ENCODE measurements around the gene CD82. TPM values are rescaled to one million over a fixed set of nuclear protein-coding genes. Genes with fewer than 3 reads are reported as not detected.

The CD82 gene
- total and polyA plus RNA-seq, 2 of the 8 experiments (the other 6 are each of a cell fraction or from before 2014, with no cell fraction given), result 7.9 to 10.3 TPM

DNA sequence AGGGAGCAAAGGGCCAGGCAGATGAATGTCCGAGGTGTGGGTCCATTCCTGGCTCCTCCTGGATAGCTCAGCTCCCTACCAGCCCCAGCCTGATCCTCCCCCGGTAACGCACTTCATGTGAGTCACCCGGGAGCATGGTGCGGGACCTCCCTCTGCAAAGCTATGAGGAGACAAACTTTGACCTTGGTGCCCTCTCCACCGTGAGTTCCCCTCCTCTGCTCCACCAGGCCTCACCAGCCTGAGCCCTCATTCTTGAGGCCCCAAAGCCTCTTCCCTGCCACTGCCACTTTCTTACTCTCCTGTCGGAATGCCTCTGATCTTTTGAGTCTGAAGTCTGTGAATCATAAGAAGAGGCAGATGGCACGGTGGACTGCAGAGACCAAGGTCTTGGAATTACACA, 37.4 kb upstream of the CD82 start:
- Histone ChIP-seq H3K4ac (replicated peaks; ENCODE audit: insufficient read length, low read depth, low read length) (no peak overlapping the region), H2BK15ac (ENCODE audit: low read length) (no peak overlapping the region), H3K27ac (ENCODE audit: low read depth, low read length) (no peak overlapping the region), H3K4me1 (replicated peaks in 1 of 4; ENCODE audit: control insufficient read depth in 3 of 4, insufficient read depth in 4 of 4, low read length in 3 of 4) (peaks cover 0 to 7% (median 0%) of the 10 kb centered on the region in 4 experiments; a peak in 4 of 7 replicates), H4K5ac (ENCODE audit: insufficient read length, low read depth, low read length) (no peak overlapping the region), H2AK5ac (ENCODE audit: low read depth, low read length) (no peak overlapping the region), H3K36me3 (ENCODE audit: control insufficient read depth in 2 of 4, insufficient read depth in 4 of 4, low read length in 3 of 4) (no peaks in the 10 kb centered on the region), H2AFZ (ENCODE audit: low read length) (no peak overlapping the region), H2BK12ac (ENCODE audit: low read depth, low read length) (no peak overlapping the region; the same call in 1 of the 2 replicates), H4K8ac (ENCODE audit: extremely low read depth, insufficient read depth, low read length) (no peak overlapping the region), H2BK120ac (replicated peaks; ENCODE audit: low read depth, low read length) (no peak overlapping the region), H3K9me3 (ENCODE audit: insufficient read depth in 2 of 2, low read depth in 1 of 2, low read length in 1 of 2) (no peaks in the 10 kb centered on the region), H3K4me2 (ENCODE audit: insufficient read depth in 1 of 2, low read depth in 2 of 2, low read length in 2 of 2) (no peak overlapping the region), H3K4me3 (ENCODE audit: extremely low read depth in 1 of 4, insufficient read depth in 2 of 4, low read depth in 3 of 4, low read length in 4 of 4) (no peak overlapping the region), H2BK20ac (ENCODE audit: low read length) (no peak overlapping the region), H3K23me2 (ENCODE audit: low read depth, low read length) (no peaks in the 10 kb centered on the region), H3K79me2 (ENCODE audit: control insufficient read depth in 1 of 2, insufficient read depth in 2 of 2, low read length in 2 of 2) (no peaks in the 10 kb centered on the region), H3K14ac (ENCODE audit: insufficient read length) (no peak overlapping the region), H3K56ac (replicated peaks; ENCODE audit: insufficient read length, low read depth, low read length) (no peak overlapping the region), H2BK5ac (ENCODE audit: low read depth, low read length) (no peak overlapping the region), H3K27me3 (replicated peaks in 1 of 4; ENCODE audit: control insufficient read depth in 3 of 4, extremely low read depth in 1 of 4, insufficient read depth in 3 of 4, low read length in 3 of 4) (no peaks in the 10 kb centered on the region), H3K79me1 (ENCODE audit: low read depth, low read length) (no peaks in the 10 kb centered on the region), H3K18ac (ENCODE audit: extremely low read depth, low read length) (peak overlapping the region; percentile 16; the same call in 1 of the 2 replicates), H3K23ac (ENCODE audit: insufficient read length) (no peak overlapping the region), H4K20me1 (replicated peaks in 1 of 2; ENCODE audit: control insufficient read depth in 1 of 2, insufficient read depth in 2 of 2, low read length in 2 of 2) (no peaks in the 10 kb centered on the region), H4K91ac (replicated peaks; ENCODE audit: insufficient read length, low read length) (no peak overlapping the region), H3K9ac (replicated peaks in 1 of 4; ENCODE audit: extremely low read depth in 1 of 4, low read depth in 3 of 4, low read length in 3 of 4) (no peak overlapping the region)
- no peak for DNase-seq (ENCODE audit: low read depth in 1 of 2, low spot score in 2 of 2)
- ChIA-PET POLR2A (ENCODE audit: partially characterized antibody) (no interaction called here), CTCF (ENCODE audit: partially characterized antibody) (interaction anchor here (0.7 to 10.5 kb wide), 5 partner anchors 8 to 101 kb away, joined by 3 to 120 read pairs (median 3); no protein-coding TSS in a partner anchor)
- no peak for FAIRE-seq
- WGBS, 2 experiments (ENCODE audit: extremely low coverage in 1 of 2, insufficient coverage in 1 of 2, insufficient read length in 1 of 2, insufficient replicate concordance in 2 of 2, low coverage in 1 of 2, low lambda C conversion rate in 2 of 2, missing lambda C conversion rate in 1 of 2), result 86% methylated on average over 8 of the region's 8 CpGs; no CpG with 5 or more reads in 1 of the 2 experiments
- TF ChIP-seq SIN3A (conservative IDR thresholded peaks at IDR 0.05 in 1 of 2, IDR thresholded peaks at IDR 0.05 in 1 of 2; ENCODE audit: low read depth in 1 of 2, low read length in 2 of 2) (no peak), SP1 (IDR thresholded peaks at IDR 0.05; ENCODE audit: low read depth, low read length) (no peak), SIRT6 (IDR thresholded peaks at IDR 0.05; ENCODE audit: low read length) (no peak), POLR2AphosphoS5 (IDR thresholded peaks at IDR 0.05; ENCODE audit: low read depth, low read length) (no peak), NANOG (IDR thresholded peaks at IDR 0.05; ENCODE audit: insufficient read depth, low read depth, low read length, poor library complexity, severe bottlenecking) (no peak)
- TF ChIP-seq, protein P1, sequence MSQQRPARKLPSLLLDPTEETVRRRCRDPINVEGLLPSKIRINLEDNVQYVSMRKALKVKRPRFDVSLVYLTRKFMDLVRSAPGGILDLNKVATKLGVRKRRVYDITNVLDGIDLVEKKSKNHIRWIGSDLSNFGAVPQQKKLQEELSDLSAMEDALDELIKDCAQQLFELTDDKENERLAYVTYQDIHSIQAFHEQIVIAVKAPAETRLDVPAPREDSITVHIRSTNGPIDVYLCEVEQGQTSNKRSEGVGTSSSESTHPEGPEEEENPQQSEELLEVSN (IDR thresholded peaks at IDR 0.05), result no peak
- TF ChIP-seq, protein P2, sequence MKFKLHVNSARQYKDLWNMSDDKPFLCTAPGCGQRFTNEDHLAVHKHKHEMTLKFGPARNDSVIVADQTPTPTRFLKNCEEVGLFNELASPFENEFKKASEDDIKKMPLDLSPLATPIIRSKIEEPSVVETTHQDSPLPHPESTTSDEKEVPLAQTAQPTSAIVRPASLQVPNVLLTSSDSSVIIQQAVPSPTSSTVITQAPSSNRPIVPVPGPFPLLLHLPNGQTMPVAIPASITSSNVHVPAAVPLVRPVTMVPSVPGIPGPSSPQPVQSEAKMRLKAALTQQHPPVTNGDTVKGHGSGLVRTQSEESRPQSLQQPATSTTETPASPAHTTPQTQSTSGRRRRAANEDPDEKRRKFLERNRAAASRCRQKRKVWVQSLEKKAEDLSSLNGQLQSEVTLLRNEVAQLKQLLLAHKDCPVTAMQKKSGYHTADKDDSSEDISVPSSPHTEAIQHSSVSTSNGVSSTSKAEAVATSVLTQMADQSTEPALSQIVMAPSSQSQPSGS (IDR thresholded peaks at IDR 0.05; ENCODE audit: low read length), result no peak
